HG03432 (cell line): Measurements from ENCODE around the gene TXLNB.

ENCODE experiments used
- ATAC-seq: cut with Tn5 transposase; IDR thresholded peaks from one replicate; pipeline ENCODE4 v1.9.1; 2021; ENCODE audit warnings: mild to moderate bottlenecking, moderate library complexity; ENCODE audit not compliant: unreplicated experiment

Gene TXLNB

DNA sequence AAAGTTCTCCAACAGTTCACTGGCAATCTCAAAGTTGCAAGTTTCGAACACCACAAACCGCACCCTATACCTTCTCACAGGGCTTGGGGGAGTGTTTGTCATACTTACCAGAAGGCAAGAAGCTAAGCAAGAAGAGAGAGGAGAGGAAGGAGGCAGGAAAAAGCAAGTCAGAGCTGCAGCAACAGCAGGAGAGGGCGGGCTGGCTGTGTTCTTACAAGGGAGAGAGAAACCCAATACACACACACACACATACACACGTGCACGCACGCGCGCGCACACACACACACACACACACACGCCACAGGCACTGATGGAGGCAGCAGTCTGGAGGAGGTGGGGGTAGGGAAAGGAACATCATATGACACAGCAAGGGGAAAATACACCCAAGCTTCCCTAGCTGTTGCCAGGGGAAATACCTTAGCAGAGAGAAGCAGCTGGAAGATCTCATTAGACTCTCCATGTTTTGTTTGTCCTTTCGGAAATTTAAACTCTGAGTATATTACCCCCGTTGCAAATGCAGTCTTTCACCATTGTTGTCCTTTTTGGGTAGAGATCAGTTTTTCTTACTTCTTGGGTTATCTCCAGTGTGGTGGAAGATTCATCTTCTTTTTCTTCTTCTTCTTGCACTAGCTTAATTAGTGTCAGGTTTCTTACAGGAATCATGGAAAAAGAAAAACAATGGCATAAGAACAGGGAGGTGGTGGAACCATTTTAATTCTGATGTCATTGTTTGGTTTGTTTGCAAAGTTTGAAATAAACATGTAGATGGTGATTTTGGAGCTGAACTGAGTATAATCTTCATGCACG lies at the start of gene TXLNB:
TSS of gene TXLNB (minus strand) at position 186 of the 807 bp plus-strand sequence. CDS start 3,099 bp downstream, outside the sequence.
- ATAC-seq = peak; percentile 79

DNA sequence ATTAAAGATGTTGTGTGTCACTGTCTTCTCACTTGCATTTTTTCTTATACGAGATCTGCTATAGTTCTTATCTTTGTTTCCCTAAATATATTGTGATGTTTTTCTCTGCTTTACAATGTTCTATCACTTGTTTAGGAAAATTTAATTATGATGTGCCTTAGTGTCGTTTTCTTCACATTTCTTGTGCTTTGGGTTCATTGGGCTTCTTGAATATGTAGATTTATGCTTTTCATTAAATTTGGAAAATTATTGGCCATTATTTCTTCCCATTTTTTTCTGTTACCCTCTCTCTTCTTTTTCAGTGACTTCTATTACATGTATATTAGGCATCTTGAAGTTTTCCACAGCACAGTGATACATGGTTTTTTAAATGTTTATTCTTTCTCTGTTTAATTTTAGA lies 49.3 kb upstream of the TXLNB start:
- ATAC-seq = no peak

DNA sequence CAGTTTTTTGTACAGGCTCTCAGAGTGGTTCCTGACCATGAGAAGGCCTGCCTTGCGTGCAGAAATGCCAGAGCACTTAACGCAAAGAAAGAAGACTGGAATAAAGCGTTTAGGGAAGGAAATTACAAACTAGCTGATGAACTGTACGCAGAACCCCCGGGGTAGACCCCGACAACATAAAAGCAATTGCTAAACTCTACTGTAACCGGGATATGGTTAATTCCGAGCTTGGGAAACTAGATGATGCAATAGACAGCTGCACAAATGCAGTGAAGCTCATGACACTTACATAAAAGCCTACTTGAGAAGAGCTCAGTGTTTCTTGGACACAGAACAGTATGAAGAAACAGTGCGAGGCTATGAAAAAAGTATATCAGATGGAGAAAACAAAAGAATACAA lies 47.0 kb upstream of the TXLNB start:
- ATAC-seq = no peak

DNA sequence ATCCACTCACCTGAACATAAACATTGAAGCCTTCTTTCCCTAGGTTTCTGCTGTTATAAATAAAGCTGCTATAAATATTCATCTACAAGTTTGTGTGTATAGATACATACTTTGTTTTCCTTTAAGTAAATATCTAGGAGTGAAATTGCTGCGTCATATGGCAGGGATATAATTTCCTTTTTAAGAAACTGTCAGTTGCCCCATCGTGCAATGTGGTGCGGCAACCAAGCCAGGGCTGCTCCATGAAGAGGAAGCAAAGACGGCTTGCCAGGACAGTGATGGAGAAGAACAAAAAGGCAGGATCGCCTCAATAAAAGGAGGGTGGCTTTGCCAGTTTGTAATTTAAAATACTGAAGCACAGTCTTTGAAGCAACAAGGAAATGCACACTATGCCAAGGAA lies 46.0 kb upstream of the TXLNB start:
- no peak for ATAC-seq

DNA sequence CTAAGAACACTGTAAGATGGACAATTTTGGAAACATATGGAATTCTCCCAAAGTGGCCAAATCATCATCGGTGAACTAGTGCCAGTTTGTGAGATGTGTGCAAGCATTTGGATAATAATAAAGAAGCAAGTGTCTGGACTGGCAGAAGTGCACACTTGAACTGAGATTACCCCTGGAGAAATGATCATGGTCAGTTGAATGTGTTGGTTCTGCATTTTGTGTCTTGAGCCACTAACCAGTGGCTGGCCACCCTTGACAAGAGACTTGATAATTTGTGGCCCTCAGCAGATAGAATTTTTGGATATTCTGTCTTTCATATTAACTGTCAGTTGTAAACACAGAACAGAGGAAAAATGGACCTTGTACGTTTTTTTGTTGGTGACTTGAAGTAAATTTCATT lies 45.2 kb upstream of the TXLNB start:
- ATAC-seq = peak; percentile 18

DNA sequence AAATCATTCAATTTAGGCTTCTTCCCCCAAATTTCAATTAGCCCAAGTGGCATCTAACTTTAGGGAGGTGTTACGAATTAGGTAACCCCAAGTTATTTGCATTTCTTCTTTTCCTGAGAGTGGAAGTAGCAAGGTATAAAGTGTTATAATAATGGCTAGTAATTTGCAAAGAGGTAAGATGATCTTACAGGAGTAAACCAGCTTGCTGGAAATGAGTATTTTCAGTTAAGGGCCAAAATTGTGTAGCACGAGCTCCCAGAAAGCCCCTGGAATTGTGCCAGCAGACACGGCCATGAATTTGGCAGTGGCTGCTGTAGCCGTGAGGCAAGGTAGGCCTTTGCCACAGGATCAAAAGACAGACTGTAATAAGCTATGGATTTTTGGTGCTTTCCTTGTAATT lies 44.7 kb upstream of the TXLNB start:
- peak; percentile 79 for ATAC-seq

DNA sequence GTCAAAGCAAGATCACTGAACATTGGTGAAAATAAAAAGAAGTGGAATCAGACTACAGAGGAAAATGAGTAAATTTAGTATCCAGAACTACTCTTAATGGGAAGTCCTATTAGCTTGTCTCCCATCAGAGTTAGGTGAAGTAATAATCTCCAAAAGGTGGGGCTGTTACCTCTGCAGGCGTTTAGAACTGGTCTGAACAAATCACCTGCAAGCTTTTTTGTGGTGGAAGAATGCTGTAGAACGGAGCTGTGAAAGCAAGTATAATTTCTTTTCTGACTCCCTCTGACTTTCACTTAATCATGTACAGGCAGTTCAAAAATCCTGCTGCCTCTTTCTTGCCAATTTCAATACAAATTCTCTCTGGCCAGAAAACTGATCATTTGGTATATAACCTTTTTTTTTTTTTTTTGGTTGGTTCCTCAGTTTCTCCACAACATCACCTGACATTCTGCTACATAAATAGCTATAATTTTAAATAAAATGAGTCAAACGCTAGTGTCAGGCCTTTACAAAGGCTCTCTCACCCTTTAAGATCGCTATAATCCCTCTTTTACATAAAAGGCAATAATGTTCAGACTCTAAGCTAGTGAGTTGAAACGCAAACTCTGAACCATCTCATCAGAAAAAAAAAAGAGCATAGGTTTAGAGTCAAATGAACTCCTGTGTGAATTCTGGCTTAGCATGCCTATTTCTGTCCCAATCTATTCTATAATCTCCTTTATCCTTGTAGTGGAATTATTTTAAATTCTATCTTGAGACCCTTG lies 43.8 kb upstream of the TXLNB start:
- no peak for ATAC-seq

DNA sequence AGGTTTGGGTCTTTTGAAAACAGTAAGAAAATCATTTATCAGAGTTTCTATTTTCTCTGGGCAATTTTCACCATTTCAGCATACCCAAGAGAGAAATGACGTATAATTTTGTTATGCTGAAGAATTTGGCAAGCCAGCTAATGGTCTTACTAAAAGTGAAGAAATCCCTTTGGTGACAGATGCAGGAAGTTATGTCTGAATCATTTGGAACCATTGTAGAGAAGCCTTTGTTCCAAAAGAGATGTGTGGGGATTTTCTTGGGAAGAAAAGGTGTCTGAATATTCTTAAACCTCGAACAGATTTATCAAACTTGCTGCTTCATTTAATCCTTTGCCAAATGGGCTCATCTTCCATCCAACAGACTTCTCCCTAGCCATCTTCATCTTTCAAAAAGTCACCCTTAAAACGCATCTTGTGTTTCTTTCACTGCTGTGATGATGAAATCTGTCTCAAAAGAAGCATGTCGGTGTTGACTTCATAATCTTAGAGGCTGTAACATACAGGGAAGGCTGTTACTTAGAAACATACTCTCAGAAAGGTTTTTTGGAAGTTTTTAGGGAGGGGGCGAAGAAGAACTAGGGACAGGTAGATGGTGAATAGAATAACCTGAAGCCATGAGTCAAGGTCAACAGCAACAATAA lies 43.1 kb upstream of the TXLNB start:
- no peak for ATAC-seq

DNA sequence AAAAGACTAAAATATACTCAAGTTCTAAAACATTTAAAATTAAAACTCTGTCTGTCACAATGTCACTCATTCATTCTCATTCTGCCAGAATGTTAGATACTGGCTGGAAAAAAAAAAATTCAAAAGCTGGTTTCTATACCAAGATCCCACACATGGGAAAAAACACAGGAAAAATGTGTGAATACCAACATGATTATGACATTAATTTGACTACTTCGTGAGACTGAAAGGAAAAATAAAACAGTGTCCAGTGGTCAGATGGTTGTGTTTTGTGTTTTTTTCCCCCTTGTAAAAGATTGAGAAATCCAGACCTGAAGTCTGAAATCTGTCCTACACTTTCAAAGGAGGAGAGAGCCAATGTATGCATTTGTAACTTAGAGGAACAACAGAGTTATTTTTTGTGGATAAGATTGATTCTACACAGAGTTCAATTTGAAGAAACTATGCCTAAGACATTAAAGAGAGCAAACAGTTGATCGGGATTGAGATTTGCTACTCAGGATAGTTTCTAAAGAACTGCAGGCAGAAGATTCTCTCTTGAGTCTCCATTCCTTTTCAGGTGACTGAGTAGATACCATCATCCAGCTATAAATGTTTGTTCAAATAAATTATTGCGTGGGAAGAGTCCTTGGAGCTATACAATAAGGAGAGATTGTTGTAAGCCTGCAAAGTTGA lies 39.2 kb upstream of the TXLNB start:
- ATAC-seq = no peak

DNA sequence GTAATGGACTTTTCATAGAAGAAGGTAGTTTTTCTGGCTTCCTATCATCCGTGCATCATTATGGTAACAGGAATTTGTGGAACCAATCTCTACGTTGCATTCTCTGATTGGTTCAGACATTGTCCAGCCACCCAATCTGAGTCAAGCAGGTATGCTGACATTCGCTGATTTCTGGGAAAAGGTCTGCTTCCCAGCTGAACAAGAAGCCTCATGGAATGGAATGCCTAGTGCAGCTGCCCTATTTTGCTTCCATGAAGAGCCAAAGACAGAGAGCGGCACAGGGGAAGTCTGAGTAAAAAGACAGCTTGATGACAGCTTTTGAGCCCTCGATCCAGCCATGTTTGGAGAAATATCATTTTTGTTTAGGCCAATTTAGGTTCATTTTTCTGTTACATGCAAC lies 38.5 kb upstream of the TXLNB start:
- ATAC-seq = no peak

DNA sequence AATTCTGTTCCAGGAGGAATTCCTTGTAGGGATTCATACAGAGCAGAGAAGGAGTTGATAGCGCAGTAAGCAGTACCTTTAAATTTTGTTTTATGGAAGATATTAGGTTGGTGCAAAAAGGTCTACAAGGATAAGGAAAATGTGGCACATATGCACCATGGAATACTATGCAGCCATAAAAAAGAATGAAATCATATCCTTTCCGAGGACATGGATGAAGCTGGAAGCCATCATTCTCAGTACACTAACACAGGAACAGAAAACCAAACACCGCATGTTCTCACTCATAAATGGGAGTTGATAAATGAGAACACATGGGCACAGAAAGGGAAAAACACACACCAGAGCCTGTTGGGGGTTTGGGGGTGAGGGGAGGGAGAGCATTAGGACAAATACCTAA lies 37.4 kb upstream of the TXLNB start:
- ATAC-seq = no peak

DNA sequence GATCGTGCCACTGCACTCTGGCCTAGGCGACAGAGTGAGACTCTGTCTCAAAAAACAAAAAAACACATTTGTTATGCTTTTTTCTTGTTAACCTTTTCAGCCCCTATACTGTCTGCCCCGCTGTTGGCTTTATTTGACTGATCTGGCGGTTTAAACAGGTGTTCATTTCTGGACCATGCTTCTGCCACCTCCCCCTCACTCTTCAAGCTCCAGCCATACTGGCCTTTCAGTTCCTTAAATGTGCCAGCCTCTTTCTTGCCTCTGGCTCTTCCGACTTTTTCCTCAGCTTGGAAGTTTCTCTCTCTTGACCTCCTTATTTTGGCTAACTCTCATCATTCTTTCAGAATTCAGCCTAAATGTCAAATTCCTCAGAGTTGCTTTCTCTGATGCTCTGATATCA lies 35.2 kb upstream of the TXLNB start:
- ATAC-seq = peak; percentile 71

DNA sequence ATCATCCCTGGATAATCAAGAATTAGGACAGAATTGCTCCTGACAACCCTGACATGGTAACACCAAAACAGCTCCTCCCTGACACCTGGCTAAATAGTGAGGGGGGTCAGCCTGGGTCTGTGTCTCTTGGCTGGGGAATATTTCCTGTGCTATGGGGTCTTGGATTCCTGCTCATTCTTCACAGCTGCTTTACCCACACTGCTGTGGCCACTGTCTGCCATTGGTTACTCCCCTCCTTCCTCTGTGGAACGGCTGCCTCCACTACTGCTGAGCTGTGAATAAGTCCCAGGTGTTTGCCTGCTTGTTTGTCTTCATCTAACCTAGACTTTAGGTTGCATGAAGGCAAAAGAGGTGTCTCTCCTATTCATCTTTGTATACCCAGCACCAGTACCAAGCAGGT lies 33.9 kb upstream of the TXLNB start:
- peak; percentile 21 for ATAC-seq

DNA sequence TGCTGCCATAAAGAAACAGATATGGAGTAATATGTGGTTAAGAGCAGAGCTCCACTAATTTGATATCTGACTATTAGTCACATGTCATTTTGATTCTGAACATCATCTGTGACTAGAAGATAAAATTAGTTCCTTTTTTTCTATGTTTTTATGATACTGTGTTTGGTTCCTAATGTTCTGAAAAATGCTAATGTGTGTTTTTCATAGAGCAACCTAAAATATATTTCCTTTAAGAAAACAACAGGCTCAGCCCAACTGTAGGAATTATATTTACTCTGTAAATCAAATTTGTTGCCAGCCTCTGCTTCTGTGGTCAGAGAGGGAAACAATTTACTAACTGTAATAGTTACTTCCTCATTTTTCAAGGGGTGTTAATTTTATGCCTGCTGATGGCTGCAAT lies 33.3 kb upstream of the TXLNB start:
- ATAC-seq = peak; percentile 45

DNA sequence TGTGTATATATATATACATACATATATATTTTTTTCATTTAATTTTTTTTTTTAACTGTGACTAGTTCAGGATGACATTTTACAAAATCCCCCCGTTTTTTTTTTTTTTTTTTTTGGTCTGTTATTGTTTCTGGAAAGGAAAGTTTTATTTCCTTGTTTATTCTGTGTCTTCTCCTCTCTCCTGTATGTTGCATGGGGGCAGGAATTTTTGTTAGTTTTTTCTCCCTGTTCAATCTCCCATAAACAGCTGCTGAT lies 32.4 kb upstream of the TXLNB start:
- ATAC-seq = no peak

DNA sequence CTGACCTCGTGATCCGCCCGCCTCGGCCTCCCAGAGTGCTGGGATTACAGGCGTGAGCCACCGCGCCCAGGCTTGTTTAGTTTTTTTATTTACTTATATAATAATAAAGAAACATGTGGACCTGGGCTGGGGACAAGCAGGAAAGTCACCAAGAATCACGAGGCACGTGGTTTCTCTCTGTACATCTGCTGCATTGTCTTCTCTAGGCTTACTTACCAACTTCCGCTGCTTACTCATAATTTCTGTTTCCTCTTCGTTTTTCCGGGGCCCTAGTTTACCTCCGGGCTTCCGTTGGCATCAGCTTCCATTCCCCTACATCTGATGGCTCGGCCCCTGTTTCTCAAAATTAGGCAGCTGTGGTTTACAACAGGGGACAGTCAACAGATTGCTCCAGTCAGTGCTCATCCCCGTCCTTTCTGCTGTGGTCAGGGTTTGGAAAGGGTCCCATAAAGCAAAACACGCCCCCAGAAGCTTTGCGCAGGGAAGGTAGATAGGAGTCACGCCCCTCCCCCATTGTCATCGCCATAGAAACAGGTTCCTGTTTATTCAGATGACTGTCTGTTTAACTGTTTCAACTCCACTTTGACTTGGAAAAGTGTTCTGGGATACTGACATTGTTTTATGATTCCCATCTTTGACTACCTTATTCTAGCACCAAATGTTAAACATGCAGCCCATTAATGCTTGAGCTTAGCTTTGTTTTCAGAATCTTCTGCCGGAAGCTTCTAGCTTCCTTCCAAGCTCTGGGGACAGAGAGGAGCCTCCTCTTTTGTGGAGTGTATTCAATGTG lies 31.9 kb upstream of the TXLNB start:
- ATAC-seq = peak; percentile 34

DNA sequence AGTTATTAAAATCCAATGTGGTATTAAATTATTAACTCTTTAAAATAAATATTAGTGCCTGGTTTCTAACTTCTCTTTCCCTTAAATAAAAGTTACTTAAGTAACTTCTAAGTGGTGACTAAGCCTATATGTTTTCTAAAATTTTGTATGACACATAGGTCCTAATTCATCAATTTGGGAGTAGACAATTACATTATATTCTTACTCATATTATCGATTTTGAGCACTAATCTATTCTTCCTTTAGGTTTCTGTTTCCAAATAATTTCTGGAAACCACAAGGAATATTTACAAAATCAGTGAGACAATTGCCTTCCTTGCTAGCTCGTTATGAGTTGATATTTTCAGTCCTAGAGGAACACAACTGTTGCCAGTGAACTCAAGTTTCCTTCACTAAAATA lies 28.3 kb upstream of the TXLNB start:
- ATAC-seq = no peak

DNA sequence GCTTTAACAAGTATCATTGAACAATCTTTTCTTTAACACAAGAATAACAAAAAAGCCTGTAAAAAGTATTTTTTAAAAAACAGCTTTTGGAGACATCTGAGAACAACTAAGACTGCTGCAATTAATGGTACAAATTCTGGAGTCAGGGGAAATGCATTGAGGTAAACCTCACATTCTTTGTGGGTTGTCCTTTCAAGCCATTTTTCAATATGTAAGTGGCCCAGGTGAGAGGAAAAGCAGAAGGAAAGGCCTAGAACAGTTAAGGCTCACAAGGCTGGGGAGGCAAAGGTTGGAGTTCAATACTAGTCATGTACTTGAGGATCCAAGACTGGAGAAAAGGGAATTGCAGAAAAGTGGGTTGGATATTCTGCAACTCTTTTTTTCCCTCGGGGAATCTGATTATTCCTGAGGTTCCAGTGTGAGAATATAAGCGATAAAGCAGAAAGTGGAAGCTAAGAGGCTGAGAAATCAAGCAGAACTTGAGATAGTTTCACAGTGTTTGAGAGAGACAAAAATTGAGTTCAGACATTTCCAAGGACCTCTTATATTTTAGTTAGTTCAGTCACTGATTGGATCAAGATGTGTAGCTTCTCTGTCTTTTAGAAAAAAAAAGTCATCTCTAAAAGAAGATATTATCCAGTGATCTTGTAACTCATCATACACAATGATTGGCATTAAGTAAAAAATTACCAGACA lies 25.0 kb upstream of the TXLNB start:
- no peak for ATAC-seq

DNA sequence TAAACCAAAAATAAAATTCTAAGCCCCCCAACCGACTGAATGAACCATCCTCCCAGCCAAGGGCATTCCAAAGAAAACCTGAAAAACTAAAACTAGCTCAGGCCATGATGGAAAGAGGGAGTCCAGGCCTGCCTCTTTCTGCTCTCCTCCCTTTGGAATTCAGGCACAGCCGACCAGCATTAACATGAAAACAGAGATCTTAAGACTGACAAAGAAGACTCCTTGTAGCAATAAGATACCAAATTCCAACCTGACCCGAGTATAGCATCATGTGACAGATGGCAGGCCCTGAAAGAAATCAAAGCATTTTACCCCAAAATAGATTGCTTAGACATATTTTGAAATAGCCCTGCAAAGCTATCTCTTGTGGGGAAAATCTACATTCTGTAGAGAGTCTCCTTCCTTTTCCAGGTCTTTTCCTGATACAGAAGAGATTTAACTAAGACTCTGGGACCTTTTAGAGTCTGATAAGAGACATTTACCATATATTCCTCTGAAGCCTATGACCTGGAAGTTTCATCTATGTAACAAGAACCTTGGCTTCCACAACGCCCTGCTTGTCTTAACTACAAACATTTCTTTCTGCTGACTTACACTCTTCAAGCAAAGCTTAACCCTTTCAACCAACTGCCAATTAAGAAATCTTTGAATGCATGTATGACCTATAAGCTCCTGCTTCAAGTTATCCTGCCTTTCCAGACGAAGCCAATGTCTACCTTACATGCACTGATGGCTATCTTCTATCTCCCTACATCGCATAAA lies 22.2 kb upstream of the TXLNB start:
- no peak for ATAC-seq
